ENCODE results near the gene ZNF23.
A peak's percentile ranks its signal among the peaks of the same experiment; 100 is the strongest.
"Not testable (repeated sequence)": the region's sequence is repeated elsewhere in the genome, so short reads cannot be mapped to it uniquely, and the experiment has no call there.

Gene ZNF23

GRCh38 chr16:71461686-71462648, at the start of gene ZNF23:
TSS of gene ZNF23 (minus strand) at chr16:71462247. CDS start at chr16:71456796, 5,451 bp downstream.
- DNase-seq (ENCODE audit: low read depth in 2 of 2), result peak; percentile 66 to 71

- no peak for DNase-seq (ENCODE audit: low read depth in 2 of 2)
Observed at GRCh38 chr16:71507061-71507460, 45.0 kb upstream of the ZNF23 start.

GRCh38 chr16:71504901-71505300, 42.9 kb upstream of the ZNF23 start:
- no peak for DNase-seq (ENCODE audit: low read depth in 2 of 2)

DNA sequence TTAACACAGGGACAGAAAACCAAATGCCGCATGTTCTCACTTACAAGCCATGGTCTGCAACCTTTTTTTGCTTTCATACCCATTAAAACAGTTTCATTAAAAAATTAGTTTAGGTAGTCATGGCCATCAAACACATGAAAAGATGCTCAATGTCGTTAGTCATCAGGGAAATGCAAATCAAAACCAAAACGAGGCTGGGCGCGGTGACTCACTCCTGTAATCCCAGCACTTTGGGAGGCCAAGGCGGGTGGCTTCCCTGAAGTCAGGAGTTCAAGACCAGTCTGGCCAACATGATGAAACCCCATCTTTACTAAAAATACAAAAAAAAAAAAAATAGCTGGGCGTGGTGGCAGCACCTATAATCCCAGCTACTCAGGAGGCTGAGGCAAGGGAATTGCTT, 42.0 kb upstream of the ZNF23 start:
- not testable (repeated sequence) for DNase-seq (ENCODE audit: low read depth in 2 of 2)

DNA sequence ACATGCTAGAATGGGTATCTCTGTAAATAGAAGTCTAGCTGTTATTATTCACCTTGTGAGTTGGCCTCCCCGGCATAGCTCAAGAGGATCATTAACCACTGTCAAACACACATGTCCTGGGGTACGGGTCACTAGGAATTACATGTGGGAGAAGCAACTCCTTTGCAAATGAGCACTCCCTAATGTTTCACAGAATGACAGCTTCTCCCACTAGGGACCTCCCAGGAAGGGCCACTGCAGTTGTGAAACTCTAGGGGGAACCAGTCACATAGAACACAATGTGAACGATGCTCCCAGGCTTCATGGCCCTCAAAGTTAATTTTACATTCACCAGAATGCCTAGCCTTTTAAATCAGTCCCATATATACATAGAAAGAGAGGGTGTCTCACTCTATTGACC, 39.5 kb upstream of the ZNF23 start:
- DNase-seq (ENCODE audit: low read depth in 2 of 2), result no peak

DNA sequence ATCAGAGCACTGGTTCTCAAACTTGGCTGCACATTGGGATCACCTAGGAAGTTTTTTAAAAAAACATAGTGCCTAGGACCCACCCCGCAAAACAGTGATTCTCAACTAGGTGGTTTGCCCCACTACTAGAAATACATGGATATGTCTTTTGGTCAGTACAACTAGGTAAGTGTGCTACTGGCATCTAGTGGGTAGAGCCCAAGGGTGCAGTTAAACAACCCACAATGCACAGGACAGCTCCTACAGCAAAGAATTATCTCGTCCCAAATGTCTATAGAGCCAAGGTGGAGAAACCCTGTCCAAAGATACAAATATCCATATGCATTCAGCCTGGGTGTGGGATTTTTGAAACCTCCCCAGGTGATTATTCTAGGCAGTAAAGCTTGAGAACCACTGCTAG, 38.9 kb upstream of the ZNF23 start:
- no peak for DNase-seq (ENCODE audit: low read depth in 2 of 2)

GRCh38 chr16:71499775-71500364, 37.8 kb upstream of the ZNF23 start:
- peak; percentile 5 to 35 for DNase-seq (ENCODE audit: low read depth in 2 of 2)

GRCh38 chr16:71498031-71498430, 36.0 kb upstream of the ZNF23 start:
- no peak for DNase-seq (ENCODE audit: low read depth in 2 of 2)

DNA sequence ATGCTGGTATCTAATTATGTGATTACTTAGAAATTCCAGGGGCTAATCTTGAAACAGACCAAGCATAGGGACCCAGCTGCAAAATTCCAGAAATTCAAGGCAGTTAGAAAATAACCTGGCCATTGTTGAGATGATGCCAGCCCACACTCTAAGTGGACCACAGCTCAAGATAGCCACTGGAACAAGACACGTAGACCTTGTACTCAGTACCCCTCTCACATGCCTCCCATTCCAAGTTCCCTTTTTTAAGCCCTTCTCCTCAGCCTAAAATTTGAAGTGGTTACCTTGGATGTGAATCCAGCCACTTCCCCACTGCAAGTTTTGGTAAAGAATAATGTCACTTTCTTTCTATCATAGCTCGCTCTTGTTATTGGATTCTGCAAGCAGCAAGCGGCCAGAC, 31.2 kb upstream of the ZNF23 start:
- no peak for DNase-seq (ENCODE audit: low read depth in 2 of 2)

DNA sequence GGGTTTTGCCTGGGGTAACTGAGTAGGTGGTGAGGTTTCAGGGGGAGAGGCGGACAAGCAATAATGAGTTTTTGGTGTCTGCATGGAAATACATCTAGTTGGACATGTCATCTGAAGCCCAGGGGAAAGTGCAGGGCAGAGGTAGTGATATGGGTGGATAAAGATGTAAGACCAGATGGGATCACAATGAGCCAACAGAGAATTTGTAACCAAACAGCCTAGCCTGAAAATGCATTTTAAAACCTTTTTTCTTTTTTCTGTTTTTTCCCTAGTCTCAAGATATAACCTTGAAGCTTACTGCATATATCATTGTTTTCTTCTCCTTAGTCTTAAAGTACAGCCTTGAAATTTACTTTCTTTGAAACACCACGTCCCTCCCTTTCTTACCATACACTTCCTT, 30.7 kb upstream of the ZNF23 start:
- DNase-seq (ENCODE audit: low read depth in 2 of 2), result no peak

DNA sequence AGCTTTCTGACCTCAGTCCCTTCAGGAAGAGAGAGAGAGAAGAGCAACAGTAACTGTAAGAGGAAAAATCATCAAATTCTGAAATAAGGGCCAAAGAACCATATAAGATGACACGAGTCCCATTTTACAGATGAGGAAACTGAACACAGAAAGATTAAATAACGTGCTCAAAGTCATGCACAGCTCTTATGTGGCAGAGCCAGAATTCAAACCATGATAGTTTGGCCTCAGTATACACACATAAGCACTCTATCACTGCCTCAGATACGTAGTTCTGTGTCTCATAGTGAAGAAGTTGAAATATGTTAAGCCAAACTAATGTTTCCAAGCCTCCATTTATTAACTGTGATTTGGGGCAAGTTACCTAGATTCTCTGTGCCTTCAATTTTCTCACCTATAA, 29.0 kb upstream of the ZNF23 start:
- DNase-seq (ENCODE audit: low read depth in 2 of 2), result no peak

GRCh38 chr16:71490361-71490760, 28.3 kb upstream of the ZNF23 start:
- DNase-seq (ENCODE audit: low read depth in 2 of 2), result no peak

DNA sequence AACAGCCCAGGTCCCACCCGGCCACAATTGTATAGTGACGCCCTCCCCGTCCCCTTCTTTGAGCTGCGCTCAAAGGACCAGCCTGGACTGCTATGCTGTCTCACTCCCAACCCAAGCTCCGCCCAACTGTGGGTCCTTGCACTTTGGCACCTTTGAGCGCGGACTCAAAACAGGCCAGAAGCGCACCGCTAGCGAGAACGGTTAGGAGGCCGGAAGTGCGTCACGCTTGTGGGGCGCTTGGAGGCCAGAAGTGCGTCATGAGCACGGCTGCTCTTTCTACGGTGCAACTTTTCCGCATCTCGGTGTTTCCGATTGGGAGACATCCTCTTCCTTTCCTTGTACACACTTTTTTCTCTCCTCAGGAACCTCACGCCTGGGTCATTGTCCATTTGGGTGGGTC, 27.1 kb upstream of the ZNF23 start, which contains the start of gene ZNF19:
TSS of gene ZNF19 (minus strand) at position 203 of the 400 bp plus-strand sequence. CDS start 7,210 bp downstream, outside the sequence.
- no peak for DNase-seq (ENCODE audit: low read depth in 2 of 2)

DNA sequence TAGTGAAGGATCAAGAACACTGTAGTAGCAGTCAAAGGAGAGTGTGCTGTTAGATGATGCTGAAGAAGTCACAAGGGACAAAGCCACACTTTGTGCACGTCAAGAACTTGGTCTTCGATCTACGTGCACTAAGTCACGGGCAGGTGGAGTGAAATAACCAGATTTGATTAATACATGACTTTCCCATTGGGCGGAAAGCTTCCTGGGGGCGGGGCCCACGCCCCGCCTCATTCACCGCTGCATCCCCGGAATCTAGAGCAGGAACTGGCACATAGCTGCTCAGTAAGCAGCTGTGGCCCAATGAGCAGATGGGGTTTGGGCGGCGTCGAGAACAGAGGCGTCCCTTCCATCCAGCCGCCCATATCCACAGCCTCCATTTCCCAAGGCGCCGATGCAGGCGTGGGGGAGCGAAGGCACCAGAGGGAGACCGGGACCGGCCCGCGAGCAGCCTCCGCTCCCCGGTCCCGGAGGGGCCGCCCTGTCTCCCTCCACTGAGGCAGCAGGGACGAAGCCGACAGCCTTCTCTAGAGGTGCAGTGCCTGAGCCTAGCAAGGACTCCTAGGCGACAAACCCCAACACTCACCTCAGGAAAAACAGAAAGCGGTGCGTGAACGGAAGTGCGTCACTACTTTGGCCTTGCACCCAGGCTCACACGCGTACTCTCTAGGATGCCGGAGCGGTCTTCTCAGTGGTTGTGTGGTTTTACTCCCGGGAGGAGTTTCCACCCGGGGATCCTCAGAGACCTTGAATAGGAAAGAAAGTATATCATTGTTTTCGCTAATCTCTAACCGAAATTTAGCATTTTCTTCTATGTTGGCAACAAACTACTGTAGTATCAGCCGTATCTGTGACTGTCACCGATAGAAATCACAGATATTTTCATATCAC, 22.2 kb upstream of the ZNF23 start:
- peak; percentile 67 to 68 for DNase-seq (ENCODE audit: low read depth in 2 of 2)

DNA sequence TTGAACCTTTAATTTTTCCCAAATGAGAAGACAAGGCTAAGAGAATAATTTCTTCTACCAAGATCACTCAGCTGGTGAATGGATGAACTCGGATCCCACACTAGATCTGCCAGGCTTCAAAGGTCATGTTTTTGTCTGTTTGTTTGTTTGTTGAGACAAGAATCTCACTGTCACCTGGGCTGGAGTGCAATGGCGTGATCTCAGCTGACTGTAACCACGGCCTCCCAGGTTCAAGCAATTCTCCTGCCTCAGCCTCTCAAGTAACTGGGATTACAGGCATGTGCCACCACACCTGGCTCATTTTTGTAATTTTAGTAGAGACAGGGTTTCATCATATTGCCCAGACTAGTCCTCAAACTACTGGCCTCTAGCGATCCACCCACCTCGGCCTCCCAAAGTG, 20.5 kb upstream of the ZNF23 start:
- DNase-seq (ENCODE audit: low read depth in 2 of 2), result no peak

DNA sequence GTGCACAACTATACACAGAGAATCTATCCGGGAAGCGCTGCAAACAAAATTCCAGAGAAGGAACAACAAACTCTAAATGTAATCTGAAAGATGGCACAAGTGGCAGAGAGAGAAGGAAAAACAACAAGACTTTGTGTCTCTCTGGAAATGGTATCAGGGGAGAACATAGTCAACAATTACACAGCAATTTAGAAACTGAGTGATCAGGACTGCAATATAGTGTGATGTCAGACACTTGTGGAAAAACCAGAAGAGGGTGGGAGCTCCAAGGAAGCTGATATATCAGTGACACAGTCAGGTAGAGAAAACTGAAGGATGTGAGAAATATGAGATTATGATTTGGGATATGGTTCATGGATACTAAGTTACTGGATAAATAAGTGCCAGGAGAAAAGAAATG, 18.9 kb upstream of the ZNF23 start:
- no peak for DNase-seq (ENCODE audit: low read depth in 2 of 2)

GRCh38 chr16:71479420-71479819, 17.4 kb upstream of the ZNF23 start:
- DNase-seq (ENCODE audit: low read depth in 2 of 2), result no peak

GRCh38 chr16:71476457-71477124, 14.5 kb upstream of the ZNF23 start:
- no peak for DNase-seq (ENCODE audit: low read depth in 2 of 2)

GRCh38 chr16:71474864-71475263, 12.8 kb upstream of the ZNF23 start:
- no peak for DNase-seq (ENCODE audit: low read depth in 2 of 2)

GRCh38 chr16:71473891-71474290, 11.8 kb upstream of the ZNF23 start:
- DNase-seq (ENCODE audit: low read depth in 2 of 2), result no peak

GRCh38 chr16:71472931-71473330, 10.9 kb upstream of the ZNF23 start:
- DNase-seq (ENCODE audit: low read depth in 2 of 2), result no peak
